Skeletal muscle satellite cell (primary cell): ENCODE results near the gene DQX1.

Experiments used
- H3K27me3 ChIP-seq: 2 replicates; pipeline ENCODE4 v1.7.0; 2013; ENCODE audit warnings: low read length; ENCODE audit not compliant: control insufficient read depth, insufficient read depth
- H3K36me3 ChIP-seq: 2 replicates; pipeline ENCODE4 v1.7.0; 2013; ENCODE audit warnings: mild to moderate bottlenecking, control low read depth, low read length; ENCODE audit not compliant: insufficient read depth
- H3K4me1 ChIP-seq: 2 replicates; pipeline ENCODE4 v1.7.0; 2013; ENCODE audit warnings: low read length; ENCODE audit not compliant: control insufficient read depth, insufficient read depth
- H3K4me2 ChIP-seq: 2 replicates; pipeline ENCODE4 v1.7.0; 2013; ENCODE audit warnings: mild to moderate bottlenecking, low read length
- H3K4me3 ChIP-seq: 2 replicates; pipeline ENCODE4 v1.7.0; 2013; ENCODE audit warnings: low read length
- H3K9ac ChIP-seq: 2 replicates; pipeline ENCODE4 v1.7.0; 2013; ENCODE audit warnings: mild to moderate bottlenecking, low read depth, low read length, moderate library complexity
- H3K9me3 ChIP-seq: replicated peaks from 2 replicates; pipeline ENCODE4 v1.7.0; 2013; ENCODE audit warnings: mild to moderate bottlenecking, control low read depth, low read length

DQX1 gene

DNA sequence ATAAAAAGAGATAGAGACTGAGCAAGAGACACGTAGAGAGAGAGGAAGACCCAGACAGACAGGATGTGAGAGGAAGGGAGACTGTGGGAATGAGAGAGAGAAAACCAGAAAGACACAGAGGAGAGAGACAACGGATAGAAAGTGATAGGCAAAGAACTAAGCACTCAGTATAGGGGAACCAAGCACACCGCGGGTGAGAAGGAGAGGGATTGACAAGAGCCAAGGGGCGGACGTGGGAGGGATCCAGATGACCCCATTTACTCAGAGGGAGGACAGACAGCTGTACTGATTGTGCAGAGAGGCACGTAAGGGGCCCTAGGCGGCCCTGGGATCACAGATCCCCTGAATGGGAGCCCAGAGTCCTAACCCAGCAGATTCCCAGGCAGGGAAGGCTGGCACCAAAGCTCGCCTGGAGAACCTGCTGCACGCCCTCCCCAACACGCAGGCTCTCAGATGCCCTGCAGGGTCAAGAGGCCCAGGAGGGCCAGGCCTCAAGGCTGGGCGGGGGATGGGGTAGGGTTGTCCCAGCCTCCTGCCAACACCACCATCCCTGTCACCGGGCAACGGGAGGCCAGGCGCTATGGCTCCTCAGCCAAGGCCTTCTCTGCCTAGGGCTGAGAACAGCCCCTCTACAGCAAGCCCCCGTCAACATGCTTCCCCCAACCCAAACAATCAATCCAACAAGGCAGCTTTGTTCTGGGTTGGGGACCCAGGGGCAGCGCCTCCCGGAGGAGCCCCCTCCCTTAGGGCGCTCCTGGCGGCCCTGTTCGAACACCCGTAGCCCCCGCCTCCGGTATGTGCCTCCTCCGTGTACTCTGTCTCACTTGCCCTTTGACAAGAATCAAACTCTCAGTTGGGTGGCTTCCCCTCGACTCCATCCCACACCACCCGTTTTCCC lies 27.1 kb upstream of the DQX1 start:
- Histone ChIP-seq H3K27me3 (no peaks in the 10 kb centered on the region), H3K9ac (peak overlapping the region; percentile 94), H3K4me3 (peak overlapping the region; percentile 100), H3K4me2 (peak overlapping the region; percentile 98), H3K36me3 (peaks cover 22% of the 10 kb centered on the region), H3K4me1 (peaks cover 55% of the 10 kb centered on the region), H3K9me3 (no peaks in the 10 kb centered on the region)

GRCh38 chr2:74551942-74552913 lies 26.2 kb upstream of the DQX1 start:
- Histone ChIP-seq H3K9ac (peak overlapping the region; percentile 94), H3K4me2 (peak overlapping the region; percentile 98), H3K36me3 (peaks cover 18% of the 10 kb centered on the region), H3K27me3 (no peaks in the 10 kb centered on the region), H3K4me3 (peak overlapping the region; percentile 100), H3K4me1 (peaks cover 56% of the 10 kb centered on the region), H3K9me3 (no peaks in the 10 kb centered on the region)

DNA sequence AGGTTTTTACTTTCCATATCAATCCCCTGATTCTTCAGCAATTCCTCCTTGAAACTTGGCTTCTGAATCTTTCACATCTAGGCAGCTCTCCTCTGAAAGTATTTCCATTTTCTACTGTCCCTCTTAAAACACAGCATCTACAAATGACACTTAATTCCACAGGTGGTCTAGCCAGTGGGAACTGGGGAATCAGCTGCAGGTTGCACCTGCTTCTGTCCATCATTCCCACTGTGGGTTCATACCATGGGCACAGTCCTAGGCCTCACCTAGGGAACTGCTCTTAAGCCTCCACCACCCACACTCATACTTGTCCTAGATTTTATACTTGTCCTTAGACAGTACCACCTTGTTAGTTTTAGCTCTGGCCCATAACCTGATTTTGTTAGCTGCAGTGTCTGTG lies 25.5 kb upstream of the DQX1 start:
- no peak overlapping the region for H3K4me3 ChIP-seq
- H3K36me3 ChIP-seq: peaks cover 11% of the 10 kb centered on the region

GRCh38 chr2:74550231-74550630 lies 24.2 kb upstream of the DQX1 start:
- Histone ChIP-seq H3K9ac (no peak overlapping the region), H3K27me3 (no peaks in the 10 kb centered on the region), H3K9me3 (no peaks in the 10 kb centered on the region), H3K4me3 (peak overlapping the region; percentile 76), H3K4me1 (peaks cover 45% of the 10 kb centered on the region), H3K4me2 (peak overlapping the region; percentile 94), H3K36me3 (peaks cover 7% of the 10 kb centered on the region)

More for the DNA sequence above, 25.5 kb upstream of the DQX1 start:
- Histone ChIP-seq H3K9ac (no peak overlapping the region), H3K27me3 (no peaks in the 10 kb centered on the region), H3K4me2 (peak overlapping the region; percentile 98), H3K9me3 (no peaks in the 10 kb centered on the region), H3K4me1 (peaks cover 56% of the 10 kb centered on the region)

DNA sequence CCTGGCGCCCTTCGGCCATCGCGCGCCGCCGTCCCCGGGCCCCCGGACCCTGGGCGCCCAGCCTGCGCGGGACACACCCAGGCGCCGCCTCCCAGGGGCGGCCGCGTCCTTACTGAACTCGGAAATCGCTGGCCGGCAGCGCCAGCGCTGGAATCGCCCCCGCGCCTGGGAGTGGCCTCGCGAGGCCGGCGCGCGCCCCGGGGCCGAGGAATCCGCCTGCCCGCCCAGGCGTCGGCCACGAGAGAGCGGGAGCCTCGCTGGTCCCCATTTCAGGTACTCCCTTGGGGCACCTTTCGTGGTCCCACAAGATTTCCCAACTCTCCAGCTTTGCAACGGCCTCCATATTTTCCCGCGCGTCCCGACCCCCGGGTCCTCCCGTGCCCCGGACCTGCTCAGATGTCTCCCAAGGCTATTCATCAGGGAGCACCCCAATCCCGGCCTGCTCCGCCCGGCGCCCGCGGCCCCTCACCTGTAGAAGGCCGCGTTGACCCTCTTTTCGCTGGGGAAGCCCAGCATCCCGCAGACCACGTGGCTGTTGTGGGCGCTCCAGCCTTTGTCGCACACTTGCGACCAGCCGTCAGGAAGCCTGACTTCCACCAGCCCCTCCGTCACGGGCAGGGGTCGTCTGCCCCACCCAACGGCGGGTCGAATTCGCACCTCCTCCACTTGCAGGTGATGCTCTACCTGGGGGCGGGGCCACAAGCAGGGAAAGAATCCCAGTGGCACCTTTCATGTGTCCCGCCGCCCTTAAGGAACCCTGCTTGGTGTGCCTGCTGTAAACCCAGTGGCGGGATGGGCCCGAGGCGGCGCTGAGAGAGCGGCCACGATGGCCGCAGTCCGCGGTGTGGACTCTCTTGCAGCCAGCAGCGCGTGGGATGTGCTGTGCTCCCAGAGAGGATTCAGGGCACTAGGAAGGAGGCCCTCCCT lies 23.1 kb upstream of the DQX1 start:
- peak overlapping the region; percentile 82 for H3K9ac ChIP-seq
- H3K4me2 ChIP-seq: peak overlapping the region; percentile 94
- H3K9me3 ChIP-seq: no peaks in the 10 kb centered on the region
- peaks cover 7% of the 10 kb centered on the region for H3K36me3 ChIP-seq
- H3K27me3 ChIP-seq: no peaks in the 10 kb centered on the region
- peak overlapping the region; percentile 76 for H3K4me3 ChIP-seq
- H3K4me1 ChIP-seq: peaks cover 44% of the 10 kb centered on the region

DNA sequence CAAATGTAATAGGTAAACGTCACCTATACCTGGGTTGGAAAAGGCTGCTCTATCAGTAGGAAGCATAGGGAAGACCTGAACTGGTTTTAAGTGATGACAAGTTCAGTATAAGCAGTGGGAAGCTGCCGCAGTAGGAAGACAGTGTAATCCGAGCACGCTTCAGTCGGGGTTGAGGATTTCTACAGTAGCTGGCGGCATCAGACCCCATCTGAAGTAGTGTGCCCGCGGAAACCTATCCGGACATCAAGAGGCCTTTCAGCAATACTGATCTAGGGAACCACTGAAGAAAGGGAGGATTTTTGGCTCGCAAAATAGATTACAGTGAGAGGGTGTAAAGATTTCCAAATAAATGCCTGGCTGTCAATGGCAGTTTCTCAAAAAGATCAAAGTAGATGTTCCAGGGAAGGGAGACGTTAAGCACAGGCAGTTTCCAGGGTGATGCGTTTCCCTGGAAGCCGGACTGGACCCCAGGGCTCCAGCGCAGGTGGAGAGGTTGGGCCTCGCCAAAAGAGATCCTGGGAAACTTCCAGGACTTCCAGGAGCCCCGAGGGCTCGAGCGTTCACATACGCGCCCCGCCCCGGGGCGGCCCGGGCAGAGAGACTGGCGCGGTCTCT lies 22.4 kb upstream of the DQX1 start:
- no peaks in the 10 kb centered on the region for H3K9me3 ChIP-seq
- H3K36me3 ChIP-seq: peaks cover 7% of the 10 kb centered on the region
- H3K4me2 ChIP-seq: peak overlapping the region; percentile 94
- peaks cover 40% of the 10 kb centered on the region for H3K4me1 ChIP-seq
- peak overlapping the region; percentile 82 for H3K9ac ChIP-seq
- peak overlapping the region; percentile 76 for H3K4me3 ChIP-seq
- H3K27me3 ChIP-seq: no peaks in the 10 kb centered on the region

- Histone ChIP-seq H3K36me3 (peaks cover 7% of the 10 kb centered on the region), H3K4me1 (peaks cover 21% of the 10 kb centered on the region), H3K4me3 (no peak overlapping the region), H3K9me3 (no peaks in the 10 kb centered on the region), H3K27me3 (no peaks in the 10 kb centered on the region), H3K4me2 (no peak overlapping the region), H3K9ac (no peak overlapping the region)
These were observed 20.0 kb upstream of the DQX1 start for GRCh38 chr2:74546004-74546403.

DNA sequence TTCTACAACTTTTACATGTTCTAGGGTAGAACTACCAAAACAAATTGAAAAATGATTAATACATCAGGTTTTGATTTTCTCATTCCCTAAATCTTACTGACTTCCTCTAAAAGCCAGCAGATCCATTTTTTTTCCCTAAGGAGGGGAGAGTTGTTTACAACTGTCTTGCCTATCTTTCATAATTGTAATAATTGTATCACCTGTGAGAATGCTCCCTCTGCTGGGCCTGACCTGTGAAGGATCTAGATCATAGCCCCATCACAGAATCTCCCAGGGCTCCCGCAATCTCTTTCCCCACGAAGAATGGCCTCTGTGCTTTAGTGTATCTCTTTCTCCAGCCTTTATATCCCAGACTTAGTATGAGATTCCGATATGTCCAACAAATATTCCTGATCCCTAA lies 18.6 kb upstream of the DQX1 start:
- H3K36me3 ChIP-seq: peaks cover 1% of the 10 kb centered on the region
- H3K4me2 ChIP-seq: no peak overlapping the region
- H3K4me3 ChIP-seq: no peak overlapping the region
- peaks cover 14% of the 10 kb centered on the region for H3K4me1 ChIP-seq
- no peaks in the 10 kb centered on the region for H3K9me3 ChIP-seq
- H3K9ac ChIP-seq: no peak overlapping the region
- no peaks in the 10 kb centered on the region for H3K27me3 ChIP-seq

- Histone ChIP-seq H3K27me3 (no peaks in the 10 kb centered on the region), H3K36me3 (peaks cover 3% of the 10 kb centered on the region), H3K4me1 (no peaks in the 10 kb centered on the region), H3K4me3 (no peak overlapping the region), H3K9ac (no peak overlapping the region), H3K4me2 (no peak overlapping the region), H3K9me3 (no peaks in the 10 kb centered on the region)
These were observed 16.9 kb upstream of the DQX1 start for GRCh38 chr2:74542978-74543377.

DNA sequence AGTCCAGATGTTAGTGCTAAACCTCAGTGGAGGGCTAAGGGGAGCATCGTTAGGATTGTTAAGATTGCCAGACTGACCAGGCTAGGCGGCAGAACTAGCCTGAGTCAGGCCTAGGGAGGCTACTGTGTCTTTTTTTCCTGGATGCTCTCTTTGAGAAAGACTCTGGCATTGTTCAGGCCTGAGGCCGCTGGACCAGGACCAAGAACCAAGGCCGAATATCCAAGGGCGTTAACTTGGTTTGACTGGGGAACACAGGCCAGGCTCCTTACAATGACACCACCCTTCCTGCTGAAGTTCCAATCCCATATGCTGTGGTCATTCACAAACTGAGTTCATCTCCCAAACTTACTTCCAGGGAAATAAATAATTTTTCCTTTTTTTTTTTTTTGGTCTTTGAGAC lies 14.3 kb upstream of the DQX1 start:
- Histone ChIP-seq H3K9me3 (no peaks in the 10 kb centered on the region), H3K4me3 (no peak overlapping the region), H3K27me3 (no peaks in the 10 kb centered on the region), H3K4me2 (no peak overlapping the region), H3K4me1 (no peaks in the 10 kb centered on the region), H3K9ac (no peak overlapping the region), H3K36me3 (peaks cover 3% of the 10 kb centered on the region)
